ENCODE data around the gene STX7. TPM values are rescaled to one million over a fixed set of nuclear protein-coding genes. Genes with fewer than 3 reads are reported as not detected.

Gene STX7
- total and polyA plus RNA-seq, 12 donors, result 4.5 to 61.7 (median 37.6) TPM

DNA sequence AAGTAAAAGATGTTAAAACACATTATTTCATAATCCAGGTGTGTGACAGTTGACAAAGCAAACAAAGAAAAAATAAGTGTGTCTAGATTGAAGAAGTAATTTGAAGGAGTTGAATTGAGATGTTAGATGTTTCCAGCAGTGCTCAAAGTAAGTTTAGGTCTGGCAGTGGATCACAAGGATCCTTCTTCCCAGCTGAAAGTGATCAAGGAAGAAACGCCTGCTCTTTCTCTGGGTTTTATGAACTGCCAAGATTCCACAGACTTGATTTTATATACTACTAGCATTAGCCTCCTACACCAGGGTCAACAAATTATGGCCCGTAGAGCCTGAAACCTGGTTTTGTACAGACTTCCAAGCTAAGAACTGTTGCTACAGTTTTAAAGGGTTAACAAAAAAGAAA lies 30.3 kb downstream of the STX7 start:
- intact Hi-C loops (cut with DNase I), result loop anchor here (5.0 kb wide), 2 partner anchors 180 to 200 kb away; no protein-coding TSS in a partner anchor
- H3K27ac ChIP-seq, result no peak overlapping the region
- peaks cover 0 to 10% of the 10 kb centered on the region in 2 donors for H3K4me1 ChIP-seq (replicated peaks in 1 of 2)
- H3K4me3 ChIP-seq, result no peak overlapping the region
- no peak for TF ChIP-seq POLR2A (IDR thresholded peaks at IDR 0.05)
- TF ChIP-seq, protein P1, sequence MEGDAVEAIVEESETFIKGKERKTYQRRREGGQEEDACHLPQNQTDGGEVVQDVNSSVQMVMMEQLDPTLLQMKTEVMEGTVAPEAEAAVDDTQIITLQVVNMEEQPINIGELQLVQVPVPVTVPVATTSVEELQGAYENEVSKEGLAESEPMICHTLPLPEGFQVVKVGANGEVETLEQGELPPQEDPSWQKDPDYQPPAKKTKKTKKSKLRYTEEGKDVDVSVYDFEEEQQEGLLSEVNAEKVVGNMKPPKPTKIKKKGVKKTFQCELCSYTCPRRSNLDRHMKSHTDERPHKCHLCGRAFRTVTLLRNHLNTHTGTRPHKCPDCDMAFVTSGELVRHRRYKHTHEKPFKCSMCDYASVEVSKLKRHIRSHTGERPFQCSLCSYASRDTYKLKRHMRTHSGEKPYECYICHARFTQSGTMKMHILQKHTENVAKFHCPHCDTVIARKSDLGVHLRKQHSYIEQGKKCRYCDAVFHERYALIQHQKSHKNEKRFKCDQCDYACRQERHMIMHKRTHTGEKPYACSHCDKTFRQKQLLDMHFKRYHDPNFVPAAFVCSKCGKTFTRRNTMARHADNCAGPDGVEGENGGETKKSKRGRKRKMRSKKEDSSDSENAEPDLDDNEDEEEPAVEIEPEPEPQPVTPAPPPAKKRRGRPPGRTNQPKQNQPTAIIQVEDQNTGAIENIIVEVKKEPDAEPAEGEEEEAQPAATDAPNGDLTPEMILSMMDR (IDR thresholded peaks at IDR 0.05), result no peak
- WGBS, 4 donors, result 68 to 83% (median 79%) methylated on average over 2 of the region's 2 CpGs
- H3K27me3 ChIP-seq, result no peaks in the 10 kb centered on the region
- H3K9me3 ChIP-seq (replicated peaks in 1 of 3), result no peaks in the 10 kb centered on the region
- no peaks in the 10 kb centered on the region for H3K36me3 ChIP-seq (replicated peaks in 1 of 2)
- no peak for DNase-seq

DNA sequence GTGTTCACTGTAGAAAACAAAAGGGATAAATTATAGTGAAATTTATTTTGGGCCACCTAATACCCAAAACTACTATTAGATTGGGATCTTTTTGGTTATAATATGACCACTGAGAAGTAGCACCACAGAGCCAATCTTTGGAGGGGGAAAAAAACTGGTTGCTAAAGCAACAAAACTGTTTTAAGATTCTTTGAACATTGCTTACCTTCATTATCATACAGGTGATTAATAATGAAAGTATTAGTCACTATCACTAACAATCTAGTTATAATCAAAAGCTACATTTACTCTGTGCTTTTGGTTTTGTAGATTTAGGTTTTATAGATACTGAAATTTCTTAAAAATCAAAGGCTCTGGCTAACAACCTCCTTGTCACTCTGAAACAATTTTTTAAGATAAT lies 31.7 kb downstream of the STX7 start:
- no peaks in the 10 kb centered on the region for H3K9me3 ChIP-seq (replicated peaks in 1 of 3)
- H3K27me3 ChIP-seq, result no peaks in the 10 kb centered on the region
- H3K36me3 ChIP-seq (replicated peaks in 1 of 2), result no peaks in the 10 kb centered on the region
- no peak for TF ChIP-seq POLR2A (IDR thresholded peaks at IDR 0.05)
- TF ChIP-seq, protein P1 (IDR thresholded peaks at IDR 0.05), result no peak
- no peak for DNase-seq
- intact Hi-C loops (cut with DNase I), result loop anchor here (5.0 kb wide), 2 partner anchors 179 to 199 kb away; no protein-coding TSS in a partner anchor
- no peak overlapping the region for H3K4me3 ChIP-seq
- no peak overlapping the region for H3K27ac ChIP-seq
- H3K4me1 ChIP-seq (replicated peaks in 1 of 2), result peaks cover 0 to 19% of the 10 kb centered on the region in 2 donors

DNA sequence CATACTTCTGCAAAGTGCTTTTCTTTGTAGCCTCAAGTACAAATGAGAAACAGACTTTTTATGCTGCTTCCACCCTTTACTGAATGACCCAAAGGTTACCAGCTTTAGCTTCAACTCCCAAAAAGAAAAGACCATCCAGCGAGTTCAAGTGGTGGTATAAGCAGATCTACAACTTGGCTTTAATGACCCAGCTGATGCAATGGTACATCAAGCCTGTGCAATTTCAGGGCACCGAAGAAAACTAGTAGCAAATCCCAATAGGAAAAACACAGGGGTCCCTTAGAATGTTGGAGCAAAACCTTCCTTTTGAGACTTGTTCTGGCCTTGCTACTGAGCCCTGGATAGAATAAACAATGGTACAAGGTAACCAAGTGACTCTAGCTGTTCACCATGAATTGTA lies 33.8 kb downstream of the STX7 start:
- peaks cover 0 to 26% of the 10 kb centered on the region in 2 donors for H3K4me1 ChIP-seq (replicated peaks in 1 of 2)
- 95 to 97% (median 96%) methylated on average over 2 of the region's 2 CpGs for WGBS, 4 donors

DNA sequence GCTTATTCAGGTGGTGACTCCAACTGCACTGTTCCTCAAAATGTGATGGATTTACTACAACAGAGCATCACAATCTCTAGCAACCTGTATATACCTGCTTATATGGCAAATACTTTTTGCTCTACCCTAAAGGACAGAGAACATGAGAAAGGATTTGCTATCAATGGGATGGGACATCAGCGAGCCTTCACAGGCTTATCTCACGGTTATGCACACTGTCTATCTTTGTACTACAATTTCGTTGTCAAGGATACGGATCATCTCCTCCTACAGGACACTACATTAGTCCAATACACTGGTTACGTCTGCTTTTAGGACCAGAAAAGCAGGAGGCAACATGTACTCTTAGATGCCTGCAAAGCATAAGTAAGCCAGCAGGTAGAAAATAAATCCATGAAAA lies 34.2 kb downstream of the STX7 start:
- Histone ChIP-seq H3K27ac (no peak overlapping the region), H3K9me3 (replicated peaks in 1 of 3) (no peaks in the 10 kb centered on the region), H3K4me3 (no peak overlapping the region), H3K4me1 (replicated peaks in 1 of 2) (peaks cover 0 to 22% of the 10 kb centered on the region in 2 donors), H3K27me3 (no peaks in the 10 kb centered on the region), H3K36me3 (replicated peaks in 1 of 2) (no peaks in the 10 kb centered on the region)
- TF ChIP-seq POLR2A (IDR thresholded peaks at IDR 0.05), result no peak
- intact Hi-C loops (cut with DNase I), result no loop called here
- no peak for DNase-seq
- 85 to 93% (median 90%) methylated on average over 5 of the region's 5 CpGs for WGBS, 4 donors

More for the DNA sequence above, 33.8 kb downstream of the STX7 start:
- no peak overlapping the region for H3K4me3 ChIP-seq
- H3K36me3 ChIP-seq (replicated peaks in 1 of 2), result no peaks in the 10 kb centered on the region
- DNase-seq, result no peak
- intact Hi-C loops (cut with DNase I), result no loop called here
- H3K27ac ChIP-seq, result no peak overlapping the region
- no peaks in the 10 kb centered on the region for H3K27me3 ChIP-seq
- TF ChIP-seq, protein P1 (IDR thresholded peaks at IDR 0.05), result no peak
- TF ChIP-seq POLR2A (IDR thresholded peaks at IDR 0.05), result no peak
- H3K9me3 ChIP-seq (replicated peaks in 1 of 3), result no peaks in the 10 kb centered on the region

DNA sequence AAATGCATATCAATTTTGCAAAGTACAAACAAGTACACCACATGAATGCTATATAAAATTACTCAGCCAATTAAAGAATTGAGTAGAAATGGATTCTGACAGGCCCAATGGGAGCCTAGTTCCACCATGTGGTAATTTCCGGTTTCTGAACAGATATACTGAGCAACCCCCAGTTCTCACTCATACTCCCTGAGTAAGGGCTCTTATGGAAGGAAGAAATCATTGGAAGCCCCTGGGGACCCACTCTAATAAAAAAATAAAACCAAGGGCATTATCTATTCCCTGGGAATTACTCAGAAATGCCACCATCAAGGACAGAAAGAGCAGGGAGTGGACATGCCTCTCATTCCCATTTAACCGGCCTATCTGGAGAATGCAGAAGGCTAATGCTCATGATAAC lies 34.6 kb downstream of the STX7 start:
- no peak for DNase-seq
- 42 to 80% (median 73%) methylated on average over 2 of the region's 2 CpGs for WGBS, 4 donors
- H3K27ac ChIP-seq, result no peak overlapping the region
- H3K4me3 ChIP-seq, result no peak overlapping the region
- TF ChIP-seq, protein P1 (IDR thresholded peaks at IDR 0.05), result no peak
- TF ChIP-seq POLR2A (IDR thresholded peaks at IDR 0.05), result no peak
- H3K9me3 ChIP-seq (replicated peaks in 1 of 3), result no peaks in the 10 kb centered on the region
- H3K4me1 ChIP-seq (replicated peaks in 1 of 2), result peaks cover 0 to 18% of the 10 kb centered on the region in 2 donors
- no peaks in the 10 kb centered on the region for H3K36me3 ChIP-seq (replicated peaks in 1 of 2)
- H3K27me3 ChIP-seq, result no peaks in the 10 kb centered on the region
- intact Hi-C loops (cut with DNase I), result no loop called here
